ENCODE measurements around the gene DCLK3.

The DCLK3 gene

GRCh38 chr3:36750737-36751136 is 13.6 kb downstream of the DCLK3 start:
- Histone ChIP-seq H4K20me1 (ENCODE audit: insufficient read depth, low read length) (no peaks in the 10 kb centered on the region), H3K4me2 (ENCODE audit: low read depth, low read length) (no peak overlapping the region), H3K4me1 (ENCODE audit: low read length) (no peaks in the 10 kb centered on the region), H2AFZ (ENCODE audit: low read length) (no peak overlapping the region), H3F3A (ENCODE audit: insufficient read depth, low read length) (no peaks in the 10 kb centered on the region), H3K9me3 (replicated peaks; ENCODE audit: insufficient read depth, low read length) (no peaks in the 10 kb centered on the region), H3K27ac (ENCODE audit: low read length) (no peak overlapping the region), H3K9me2 (replicated peaks; ENCODE audit: insufficient read depth, low read length) (no peaks in the 10 kb centered on the region), H3K36me3 (replicated peaks; ENCODE audit: insufficient read depth, low read length) (no peaks in the 10 kb centered on the region), H3K27me3 (replicated peaks; ENCODE audit: insufficient read depth, low read length) (no peaks in the 10 kb centered on the region), H3K9ac (ENCODE audit: low read length) (no peak overlapping the region), H3K4me3 (ENCODE audit: low read length) (no peak overlapping the region), H3K79me2 (ENCODE audit: low read length) (no peaks in the 10 kb centered on the region)
- TF ChIP-seq EZH2 (optimal IDR thresholded peaks at IDR 0.05; ENCODE audit: low read depth, low read length) (no peak), EZH2phosphoT487 (IDR thresholded peaks at IDR 0.05; ENCODE audit: low read length) (no peak)
- TF ChIP-seq, protein P1, sequence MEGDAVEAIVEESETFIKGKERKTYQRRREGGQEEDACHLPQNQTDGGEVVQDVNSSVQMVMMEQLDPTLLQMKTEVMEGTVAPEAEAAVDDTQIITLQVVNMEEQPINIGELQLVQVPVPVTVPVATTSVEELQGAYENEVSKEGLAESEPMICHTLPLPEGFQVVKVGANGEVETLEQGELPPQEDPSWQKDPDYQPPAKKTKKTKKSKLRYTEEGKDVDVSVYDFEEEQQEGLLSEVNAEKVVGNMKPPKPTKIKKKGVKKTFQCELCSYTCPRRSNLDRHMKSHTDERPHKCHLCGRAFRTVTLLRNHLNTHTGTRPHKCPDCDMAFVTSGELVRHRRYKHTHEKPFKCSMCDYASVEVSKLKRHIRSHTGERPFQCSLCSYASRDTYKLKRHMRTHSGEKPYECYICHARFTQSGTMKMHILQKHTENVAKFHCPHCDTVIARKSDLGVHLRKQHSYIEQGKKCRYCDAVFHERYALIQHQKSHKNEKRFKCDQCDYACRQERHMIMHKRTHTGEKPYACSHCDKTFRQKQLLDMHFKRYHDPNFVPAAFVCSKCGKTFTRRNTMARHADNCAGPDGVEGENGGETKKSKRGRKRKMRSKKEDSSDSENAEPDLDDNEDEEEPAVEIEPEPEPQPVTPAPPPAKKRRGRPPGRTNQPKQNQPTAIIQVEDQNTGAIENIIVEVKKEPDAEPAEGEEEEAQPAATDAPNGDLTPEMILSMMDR (IDR thresholded peaks at IDR 0.05; ENCODE audit: low read length): no peak
- DNase-seq: no peak

- Histone ChIP-seq H3K9me3 (replicated peaks; ENCODE audit: insufficient read depth, low read length) (no peaks in the 10 kb centered on the region), H3K79me2 (ENCODE audit: low read length) (no peaks in the 10 kb centered on the region), H3K27me3 (replicated peaks; ENCODE audit: insufficient read depth, low read length) (no peaks in the 10 kb centered on the region), H4K20me1 (ENCODE audit: insufficient read depth, low read length) (no peaks in the 10 kb centered on the region), H2AFZ (ENCODE audit: low read length) (no peak overlapping the region), H3F3A (ENCODE audit: insufficient read depth, low read length) (no peaks in the 10 kb centered on the region), H3K9me2 (replicated peaks; ENCODE audit: insufficient read depth, low read length) (no peaks in the 10 kb centered on the region), H3K4me1 (ENCODE audit: low read length) (no peaks in the 10 kb centered on the region), H3K9ac (ENCODE audit: low read length) (no peak overlapping the region), H3K4me3 (ENCODE audit: low read length) (no peak overlapping the region), H3K36me3 (replicated peaks; ENCODE audit: insufficient read depth, low read length) (no peaks in the 10 kb centered on the region), H3K4me2 (ENCODE audit: low read depth, low read length) (no peak overlapping the region), H3K27ac (ENCODE audit: low read length) (no peak overlapping the region)
- TF ChIP-seq EZH2phosphoT487 (IDR thresholded peaks at IDR 0.05; ENCODE audit: low read length): no peak
- TF ChIP-seq, protein P1 (IDR thresholded peaks at IDR 0.05; ENCODE audit: low read length): no peak
- TF ChIP-seq EZH2 (optimal IDR thresholded peaks at IDR 0.05; ENCODE audit: low read depth, low read length): no peak
- DNase-seq: no peak
Measured at GRCh38 chr3:36744763-36745162, 19.6 kb downstream of the DCLK3 start.

DNA sequence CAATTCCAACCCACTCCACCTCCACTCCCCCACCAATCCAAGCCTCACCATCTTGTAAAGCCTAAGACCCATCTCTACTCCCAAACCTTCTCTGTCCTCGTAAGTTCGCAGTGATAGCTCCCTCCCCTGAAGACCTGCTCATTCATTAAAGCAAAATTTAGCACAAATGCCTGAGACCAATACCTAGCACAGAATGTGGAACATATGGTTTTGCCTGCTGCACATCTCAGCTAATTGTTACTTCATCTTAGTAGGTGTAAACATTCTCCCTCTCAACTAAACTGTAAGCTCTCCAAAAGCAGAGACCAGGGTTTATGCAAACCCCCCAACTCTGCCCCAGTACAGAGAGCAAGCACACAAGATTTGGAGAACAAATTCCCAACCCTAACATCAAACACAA is 20.5 kb downstream of the DCLK3 start:
- no peak for DNase-seq
- Histone ChIP-seq H3K79me2 (ENCODE audit: low read length) (no peaks in the 10 kb centered on the region), H3F3A (ENCODE audit: insufficient read depth, low read length) (no peaks in the 10 kb centered on the region), H3K36me3 (replicated peaks; ENCODE audit: insufficient read depth, low read length) (no peaks in the 10 kb centered on the region), H3K9me3 (replicated peaks; ENCODE audit: insufficient read depth, low read length) (no peaks in the 10 kb centered on the region), H3K4me2 (ENCODE audit: low read depth, low read length) (no peak overlapping the region), H4K20me1 (ENCODE audit: insufficient read depth, low read length) (no peaks in the 10 kb centered on the region), H3K27me3 (replicated peaks; ENCODE audit: insufficient read depth, low read length) (no peaks in the 10 kb centered on the region), H2AFZ (ENCODE audit: low read length) (no peak overlapping the region), H3K27ac (ENCODE audit: low read length) (no peak overlapping the region), H3K4me1 (ENCODE audit: low read length) (no peaks in the 10 kb centered on the region), H3K9ac (ENCODE audit: low read length) (no peak overlapping the region), H3K9me2 (replicated peaks; ENCODE audit: insufficient read depth, low read length) (no peaks in the 10 kb centered on the region), H3K4me3 (ENCODE audit: low read length) (no peak overlapping the region)
- TF ChIP-seq EZH2phosphoT487 (IDR thresholded peaks at IDR 0.05; ENCODE audit: low read length): no peak

- Histone ChIP-seq H3K9ac (ENCODE audit: low read length) (no peak overlapping the region), H3K9me2 (replicated peaks; ENCODE audit: insufficient read depth, low read length) (no peaks in the 10 kb centered on the region), H3K27ac (ENCODE audit: low read length) (no peak overlapping the region), H3K4me2 (ENCODE audit: low read depth, low read length) (no peak overlapping the region), H3K27me3 (replicated peaks; ENCODE audit: insufficient read depth, low read length) (no peaks in the 10 kb centered on the region), H3K9me3 (replicated peaks; ENCODE audit: insufficient read depth, low read length) (no peaks in the 10 kb centered on the region), H2AFZ (ENCODE audit: low read length) (no peak overlapping the region), H3K79me2 (ENCODE audit: low read length) (no peaks in the 10 kb centered on the region), H4K20me1 (ENCODE audit: insufficient read depth, low read length) (no peaks in the 10 kb centered on the region), H3K4me3 (ENCODE audit: low read length) (no peak overlapping the region), H3K36me3 (replicated peaks; ENCODE audit: insufficient read depth, low read length) (no peaks in the 10 kb centered on the region), H3K4me1 (ENCODE audit: low read length) (no peaks in the 10 kb centered on the region), H3F3A (ENCODE audit: insufficient read depth, low read length) (no peaks in the 10 kb centered on the region)
- DNase-seq: no peak
- TF ChIP-seq, protein P1 (IDR thresholded peaks at IDR 0.05; ENCODE audit: low read length): no peak
- TF ChIP-seq EZH2 (optimal IDR thresholded peaks at IDR 0.05; ENCODE audit: low read depth, low read length) (no peak), EZH2phosphoT487 (IDR thresholded peaks at IDR 0.05; ENCODE audit: low read length) (no peak)
Measured at GRCh38 chr3:36741285-36741684, 23.1 kb downstream of the DCLK3 start.

Measured in MM.1S (cell line).